Right renal pelvis (tissue), 4 donors: ENCODE results near the gene FSTL4. TPM values are rescaled to one million over a fixed set of nuclear protein-coding genes. Genes with fewer than 3 reads are reported as not detected.
"Not testable (repeated sequence)": the region's sequence is repeated elsewhere in the genome, so short reads cannot be mapped to it uniquely, and the experiment has no call there.

ENCODE experiments used
- DNase-seq, 4 donors: peaks; one replicate each; pipeline ENCODE4 v3.0.0-alpha.2; 2013; ENCODE audit warnings: low read depth in 4 of 4, low spot score in 3 of 4, missing footprints in 1 of 4
- polyA plus RNA-seq, 4 donors: library from polyadenylated mRNA; unstranded; fragments of 120-200 nt; gene quantifications; one replicate each; pipeline ENCODE4 v1.2.1, GENCODE V29; 2013; ENCODE audit not compliant: insufficient read length in 4 of 4

Gene FSTL4
- polyA plus RNA-seq, 4 donors: 0.74 to 1.1 (median 0.86) TPM

- no peak for DNase-seq
These were observed 52.4 kb downstream of the FSTL4 start for GRCh38 chr5:133559960-133560359.

- no peak for DNase-seq
These were observed 55.8 kb downstream of the FSTL4 start for GRCh38 chr5:133556551-133556950.

- DNase-seq: no peak
These were observed 58.1 kb downstream of the FSTL4 start for GRCh38 chr5:133554279-133554678.

GRCh38 chr5:133552925-133553525, 59.3 kb downstream of the FSTL4 start:
- peak; percentile 11 to 18 (median 16) for DNase-seq

- no peak for DNase-seq
These were observed 65.8 kb downstream of the FSTL4 start for GRCh38 chr5:133546500-133546899.

GRCh38 chr5:133544346-133544745, 68.0 kb downstream of the FSTL4 start:
- DNase-seq: no peak

- no peak for DNase-seq
These were observed 72.5 kb downstream of the FSTL4 start for GRCh38 chr5:133539818-133540217.

- DNase-seq: no peak
These were observed 73.6 kb downstream of the FSTL4 start for GRCh38 chr5:133538718-133539117.

GRCh38 chr5:133535241-133535929, 77.0 kb downstream of the FSTL4 start:
- not testable (repeated sequence) for DNase-seq

GRCh38 chr5:133534566-133534965, 77.8 kb downstream of the FSTL4 start:
- no peak for DNase-seq

- no peak for DNase-seq
These were observed 78.8 kb downstream of the FSTL4 start for GRCh38 chr5:133533541-133533940.

- DNase-seq: no peak
These were observed 80.7 kb downstream of the FSTL4 start for GRCh38 chr5:133531594-133531993.

- no peak for DNase-seq
These were observed 81.2 kb downstream of the FSTL4 start for GRCh38 chr5:133531178-133531577.

- DNase-seq: no peak
These were observed 82.1 kb downstream of the FSTL4 start for GRCh38 chr5:133530270-133530669.

GRCh38 chr5:133528841-133529240, 83.5 kb downstream of the FSTL4 start:
- no peak for DNase-seq

- peak in 1 of 4 donors; percentile 0 for DNase-seq
These were observed 85.0 kb downstream of the FSTL4 start for GRCh38 chr5:133527311-133527710.

- no peak for DNase-seq
These were observed 86.0 kb downstream of the FSTL4 start for GRCh38 chr5:133526368-133526767.

GRCh38 chr5:133525126-133525525, 87.2 kb downstream of the FSTL4 start:
- DNase-seq: no peak

- DNase-seq: no peak
These were observed 87.7 kb downstream of the FSTL4 start for GRCh38 chr5:133524666-133525065.

GRCh38 chr5:133523961-133524586, 88.3 kb downstream of the FSTL4 start:
- no peak for DNase-seq

GRCh38 chr5:133523013-133523658, 89.2 kb downstream of the FSTL4 start:
- no peak for DNase-seq
